Activated CD4-positive, CD25-positive, alpha-beta regulatory T cell (primary cell): ENCODE results near the gene ARFIP1.
"Not testable (repeated sequence)": the region's sequence is repeated elsewhere in the genome, so short reads cannot be mapped to it uniquely, and the experiment has no call there.

Experiments
- DNase-seq, 4 experiments: peaks; one replicate each; lab custom pipeline; 2025; lab: John Stamatoyannopoulos, UW

ARFIP1 gene

DNA sequence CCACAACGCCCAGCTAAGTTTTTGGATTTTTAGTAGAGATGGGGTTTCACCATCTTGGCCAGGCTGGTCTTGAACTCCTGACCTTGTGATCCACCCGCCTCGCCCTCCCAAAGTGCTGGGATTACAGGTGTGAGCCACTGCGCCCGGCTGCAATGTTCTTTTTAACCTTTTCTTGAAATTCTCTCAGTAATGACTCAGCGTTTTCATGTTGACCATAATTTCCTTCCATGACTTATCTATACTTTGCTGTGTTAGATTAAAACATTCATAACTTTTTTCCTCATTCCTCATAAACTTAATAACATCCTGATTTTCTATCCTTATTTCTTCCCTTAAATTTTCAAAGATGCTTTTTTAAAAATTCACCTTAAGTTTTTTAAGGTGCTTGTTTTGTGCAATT lies 118.4 kb downstream of the ARFIP1 start:
- not testable (repeated sequence) for DNase-seq

DNA sequence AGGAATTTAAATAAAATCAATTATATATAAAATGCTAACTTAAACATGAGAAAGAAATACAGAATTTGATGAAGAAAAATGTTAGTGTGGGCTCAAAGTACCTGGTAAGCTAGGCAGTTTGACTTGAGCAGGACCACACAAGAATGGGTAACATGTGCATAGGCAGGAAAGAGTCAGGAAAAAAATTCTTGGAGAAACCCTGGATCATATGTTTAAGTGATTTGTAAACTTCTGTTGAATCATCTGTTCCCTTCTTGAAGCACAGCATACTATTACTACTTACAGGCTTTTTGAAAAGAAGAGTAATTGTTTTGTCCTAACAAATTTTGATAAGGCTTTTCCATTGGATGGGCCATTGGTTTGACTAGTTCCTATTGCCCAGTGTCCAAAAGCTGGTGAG lies 118.9 kb downstream of the ARFIP1 start:
- no peak for DNase-seq

DNA sequence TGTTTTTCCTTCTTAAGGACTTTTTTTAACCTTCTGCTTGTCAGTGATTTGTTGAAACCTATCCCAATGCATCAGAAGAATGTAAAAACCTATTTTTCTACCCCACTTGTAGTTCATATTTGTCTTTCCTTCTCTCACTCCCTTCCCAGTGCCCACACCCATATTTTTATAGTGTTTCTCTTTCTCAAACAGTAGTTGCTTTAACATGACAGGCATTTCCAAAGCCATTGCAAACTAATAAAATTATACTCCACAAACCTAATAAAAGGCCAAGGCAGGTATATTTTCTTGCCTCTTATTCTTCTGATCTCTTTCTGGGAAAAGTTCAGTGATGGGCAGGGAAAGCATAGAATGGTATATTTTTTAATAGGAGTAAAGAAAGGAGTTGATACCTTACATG lies 120.6 kb downstream of the ARFIP1 start:
- DNase-seq: no peak

GRCh38 chr4:152901205-152901604 lies 121.5 kb downstream of the ARFIP1 start:
- DNase-seq: no peak

DNA sequence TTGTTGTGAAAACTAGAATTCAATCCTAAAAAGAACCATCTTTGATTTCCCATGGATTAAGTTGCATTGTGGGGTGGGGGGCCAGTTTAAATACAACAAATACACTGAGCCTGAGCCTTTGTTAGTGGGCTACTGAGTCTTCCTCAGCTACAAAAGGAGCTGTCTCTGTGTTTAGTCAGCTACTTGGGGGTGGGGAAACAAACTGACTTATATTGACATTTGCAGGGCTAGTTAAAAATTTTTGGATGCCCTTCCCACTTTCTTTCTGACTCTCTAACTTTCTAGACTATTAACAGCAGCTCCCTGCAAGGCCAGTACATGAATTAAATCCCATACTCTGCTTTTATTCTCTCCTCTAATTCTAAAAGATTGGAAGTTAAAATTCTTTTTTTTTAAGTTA lies 123.9 kb downstream of the ARFIP1 start:
- no peak for DNase-seq

GRCh38 chr4:152909901-152910300 lies 130.1 kb downstream of the ARFIP1 start:
- DNase-seq: no peak

DNA sequence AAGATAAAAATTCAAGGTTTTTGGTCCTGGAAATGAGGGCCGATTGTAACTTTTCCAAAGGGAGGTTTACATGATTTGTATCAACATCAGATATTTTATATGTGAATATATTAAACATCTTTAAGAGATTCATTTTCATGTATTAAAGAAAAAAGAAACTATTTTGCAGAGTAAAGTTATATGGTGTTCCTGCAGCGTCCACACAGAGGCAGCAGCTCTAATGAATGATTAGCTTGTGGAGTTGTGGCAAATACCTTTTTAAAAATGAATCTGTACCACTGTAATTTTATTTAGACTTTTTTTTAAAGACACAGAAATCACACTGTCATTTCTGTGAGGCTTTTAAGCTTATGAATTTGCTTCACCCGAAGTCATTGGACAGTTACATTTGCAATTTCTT lies 130.8 kb downstream of the ARFIP1 start:
- DNase-seq: no peak

GRCh38 chr4:152917543-152918395 lies 138.0 kb downstream of the ARFIP1 start:
- no peak for DNase-seq

DNA sequence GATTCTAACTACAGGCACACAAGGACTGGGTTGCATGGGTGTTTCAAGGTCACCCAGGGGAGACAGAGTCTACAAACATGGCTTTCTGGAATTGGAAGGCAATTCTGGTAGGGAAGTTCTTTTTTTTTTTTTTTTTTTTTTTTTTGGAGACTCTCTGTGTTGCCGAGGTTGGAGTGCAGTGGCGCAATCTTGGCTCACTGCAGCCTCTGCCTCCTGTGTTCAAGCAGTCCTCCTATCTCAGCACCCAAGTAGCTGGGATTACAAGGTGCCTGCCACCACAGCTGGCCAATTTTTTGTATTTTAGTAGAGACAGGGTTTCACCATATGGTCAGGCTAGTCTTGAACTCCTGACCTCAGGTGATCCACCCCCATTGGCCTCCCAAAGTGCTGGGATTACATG lies 140.1 kb downstream of the ARFIP1 start:
- no peak for DNase-seq

GRCh38 chr4:152920768-152921167 lies 141.0 kb downstream of the ARFIP1 start:
- no peak for DNase-seq

GRCh38 chr4:152921284-152921683 lies 141.5 kb downstream of the ARFIP1 start:
- DNase-seq: no peak

DNA sequence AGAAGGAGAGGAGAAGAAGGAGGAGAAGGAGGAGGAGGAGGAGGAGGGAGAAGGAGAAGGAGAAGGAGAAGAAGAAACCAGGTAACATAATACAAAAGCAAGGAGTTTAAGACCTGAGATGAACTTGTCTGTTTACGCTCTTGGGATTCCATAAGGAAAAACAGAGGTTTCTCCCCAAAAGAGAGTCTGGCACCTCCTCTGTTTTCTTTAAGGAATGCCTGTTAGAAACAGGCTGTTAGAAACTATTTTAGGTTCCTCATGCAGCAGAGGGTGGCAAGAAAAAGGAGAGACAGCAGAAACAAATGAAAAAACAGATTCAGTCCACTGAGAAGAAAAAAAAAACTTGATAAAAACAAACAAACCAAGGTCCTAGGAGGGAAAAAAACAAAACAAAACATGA lies 146.1 kb downstream of the ARFIP1 start:
- DNase-seq: no peak

DNA sequence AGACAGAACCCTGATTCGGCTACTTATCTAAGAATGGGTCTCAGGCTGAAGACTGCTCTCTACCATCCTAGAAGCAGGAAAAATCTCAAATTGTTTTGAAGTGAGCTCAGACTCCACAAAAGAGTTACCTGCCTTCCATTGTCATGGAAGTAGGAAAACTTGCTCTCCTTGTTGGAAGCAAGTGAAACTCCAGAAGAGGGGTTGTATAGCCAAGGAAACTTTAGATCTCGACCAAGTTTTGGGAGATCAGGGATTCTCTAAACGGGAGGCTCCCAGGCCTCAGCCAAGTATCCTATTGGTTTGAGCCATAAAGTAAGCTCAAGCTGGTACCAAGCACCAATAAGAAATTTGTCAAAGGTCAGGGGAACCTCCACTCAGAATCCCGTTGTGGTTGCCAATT lies 147.2 kb downstream of the ARFIP1 start:
- no peak for DNase-seq

- DNase-seq: no peak
Measured at GRCh38 chr4:152927737-152928136, 148.0 kb downstream of the ARFIP1 start.

- DNase-seq: no peak
Measured at GRCh38 chr4:152928286-152928685, 148.5 kb downstream of the ARFIP1 start.

DNA sequence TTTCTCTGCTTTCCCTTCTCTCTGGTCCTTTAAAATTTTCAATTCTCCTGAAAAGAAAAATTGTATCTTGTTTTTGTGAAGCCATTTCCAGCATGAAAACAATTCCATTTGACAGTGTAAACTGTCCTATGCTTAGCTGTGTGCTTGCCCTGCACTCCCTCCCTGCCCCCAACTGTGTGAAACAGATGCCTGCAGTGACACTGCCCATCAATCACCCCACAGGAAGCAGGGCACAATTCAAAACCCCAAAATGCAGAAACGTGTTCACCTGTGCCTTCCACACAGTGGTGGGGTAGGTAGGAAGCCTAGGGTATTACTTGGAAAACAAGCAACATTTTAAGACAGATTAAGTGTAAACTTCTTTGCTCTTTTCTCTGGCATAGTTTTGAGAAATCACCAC lies 150.1 kb downstream of the ARFIP1 start:
- no peak for DNase-seq

- no peak for DNase-seq
Measured at GRCh38 chr4:152935143-152935542, 155.4 kb downstream of the ARFIP1 start.

DNA sequence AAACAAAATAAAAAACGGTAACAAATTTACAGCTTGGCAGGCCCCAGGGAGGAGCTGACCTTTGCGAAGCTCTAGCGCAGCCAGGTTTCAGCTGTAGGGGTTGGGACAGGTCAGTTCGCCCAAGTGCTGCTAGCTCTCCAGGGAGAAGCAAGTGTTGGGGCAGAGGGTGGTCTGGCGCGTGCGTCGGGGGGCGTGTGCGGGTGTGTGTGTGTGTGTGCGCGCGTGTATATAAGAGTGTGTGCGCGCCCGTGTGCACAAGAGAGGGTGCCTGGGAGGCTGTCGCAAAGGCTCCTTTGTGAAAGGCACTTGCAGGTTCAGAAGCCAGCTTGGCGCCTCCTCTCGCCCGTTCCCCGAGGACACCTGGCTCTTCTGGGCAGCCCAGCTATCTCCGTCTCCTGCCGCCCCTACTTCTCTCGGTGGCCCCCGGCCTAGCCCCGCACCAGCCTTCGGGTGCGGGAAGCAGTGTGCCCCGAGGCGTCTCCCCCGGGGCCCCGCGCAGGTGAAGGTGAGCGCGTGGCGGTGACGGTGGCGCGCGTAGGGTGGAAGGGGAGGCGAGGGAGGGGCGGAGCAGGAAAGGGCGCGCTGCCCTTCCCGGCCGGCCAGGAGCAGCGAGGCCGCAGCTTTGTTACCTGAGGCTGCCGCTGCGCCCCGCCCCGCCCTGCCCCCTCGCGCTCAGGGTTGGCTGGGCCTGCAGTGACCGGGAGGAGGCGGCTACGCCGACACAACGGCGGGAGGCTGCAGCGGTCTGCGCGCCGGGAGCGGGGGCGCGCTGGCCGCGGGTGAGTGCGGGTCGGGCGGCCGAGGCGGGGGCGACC lies 156.1 kb downstream of the ARFIP1 start, which contains the start of gene FHDC1:
TSS of gene FHDC1 (plus strand) at position 693 of the 815 bp plus-strand sequence. CDS start 6,735 bp downstream, outside the sequence.
- DNase-seq: peak in 1 of 4 experiments; percentile 1

DNA sequence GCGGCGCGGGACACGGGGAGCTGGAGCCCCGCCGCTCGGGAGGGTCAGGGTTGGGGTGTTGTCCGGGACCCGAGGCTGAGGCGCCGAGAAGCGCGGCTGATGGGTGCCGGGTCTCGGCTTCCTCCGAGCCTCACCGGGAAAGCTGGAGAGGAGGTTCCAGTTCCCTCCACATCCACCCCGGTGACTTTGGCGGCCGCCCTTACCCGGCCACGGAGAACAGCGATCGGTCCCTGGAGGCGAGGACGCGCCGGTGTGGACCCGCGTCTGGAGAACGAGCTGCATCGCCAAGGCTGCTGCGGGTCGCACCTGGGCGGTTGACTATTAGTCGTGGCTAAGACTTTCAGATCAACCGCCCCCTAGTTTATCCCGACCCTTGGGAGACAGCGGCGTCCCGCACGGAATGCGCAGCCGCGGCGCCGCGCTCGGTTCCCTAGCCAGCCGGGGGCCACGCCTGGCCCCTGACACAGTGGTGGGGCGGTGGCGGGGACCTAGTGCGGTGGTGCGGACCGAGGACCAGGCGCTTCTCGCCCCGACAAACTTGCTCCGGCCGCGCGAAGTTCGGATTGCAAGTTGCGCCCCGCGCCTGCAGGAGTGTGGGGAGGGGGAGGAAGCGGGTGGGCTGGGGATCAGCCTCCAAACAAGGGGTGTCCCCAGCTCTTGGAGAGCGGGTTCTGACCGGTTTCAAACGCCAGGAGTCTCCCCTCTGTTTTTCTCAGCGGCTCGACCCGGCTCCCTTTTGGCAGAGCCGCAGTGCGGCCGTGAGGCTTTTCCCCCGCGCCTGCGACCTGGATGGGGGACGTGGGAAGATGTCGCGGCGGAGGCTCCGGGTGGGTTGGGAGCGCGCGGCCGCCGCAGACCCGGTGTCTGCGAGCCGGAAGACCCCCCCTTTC lies 156.9 kb downstream of the ARFIP1 start:
- no peak for DNase-seq

DNA sequence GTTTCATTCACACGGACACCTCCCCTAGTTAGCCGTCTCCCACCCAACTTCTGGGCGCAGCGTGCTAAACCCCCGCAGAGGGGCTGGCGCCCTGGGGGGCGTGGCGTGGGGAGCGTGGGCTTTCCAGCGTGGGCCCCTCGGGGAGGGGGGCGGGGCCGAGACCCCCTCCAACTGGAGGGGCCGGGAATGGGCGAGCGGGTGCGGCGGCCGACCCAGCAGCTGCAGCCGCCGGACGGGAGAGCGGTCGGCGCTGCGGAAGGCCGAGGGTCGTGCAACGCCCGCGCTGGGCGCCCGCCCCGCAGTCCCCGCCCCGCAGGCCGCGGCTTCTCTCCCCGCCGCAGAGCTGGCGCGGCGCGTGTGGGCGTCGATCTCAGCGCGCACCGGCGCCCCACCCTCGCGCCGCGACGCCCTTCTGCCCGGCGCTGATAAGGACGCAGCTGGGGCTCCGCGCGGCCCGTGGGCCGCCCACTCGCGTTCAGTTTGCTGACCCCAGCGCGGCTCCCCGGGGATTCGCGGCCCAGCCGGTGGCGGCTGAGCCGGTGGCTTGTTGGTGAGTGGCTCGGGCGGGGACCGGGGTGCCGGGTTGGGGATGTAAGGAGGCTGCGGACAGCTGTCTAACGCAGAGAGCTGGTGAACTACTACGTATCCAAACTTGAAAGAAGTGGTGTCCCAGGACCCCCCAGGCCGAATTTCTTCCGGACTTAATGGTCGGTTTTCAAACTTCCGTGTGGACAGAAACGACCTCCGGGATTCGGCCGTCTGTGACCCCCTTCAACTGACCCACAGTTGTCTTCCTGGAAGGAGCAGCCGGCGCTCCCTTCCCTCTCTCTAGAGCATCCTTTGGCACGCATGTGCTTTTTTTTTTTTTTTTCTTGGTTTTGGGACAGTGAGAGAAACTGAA lies 157.8 kb downstream of the ARFIP1 start:
- DNase-seq: no peak
